Coronary artery (tissue), 2 donors: Measurements from ENCODE around the gene TIAL1.
"Not testable (repeated sequence)": the region's sequence is repeated elsewhere in the genome, so short reads cannot be mapped to it uniquely, and the experiment has no call there.

Experiments used
- DNase-seq: peaks from one replicate; pipeline ENCODE4 v3.0.0-alpha.2; 2017; ENCODE audit warnings: low spot score
- H3K27ac ChIP-seq, 2 donors: fragments of 200-600 bp; sonication (generic); one replicate each; pipeline ENCODE4 v1.5.1; 2016 to 2019
- H3K4me3 ChIP-seq: fragments of 200-600 bp; sonication (generic); 2 replicates; pipeline ENCODE4 v1.5.1; 2016; ENCODE audit warnings: mild to moderate bottlenecking, moderate library complexity
- CTCF ChIP-seq: fragments of 200-600 bp; sonication (generic); IDR thresholded peaks from one replicate; pipeline ENCODE4 v1.5.1; 2019; ENCODE audit warnings: antibody characterized with exemption

TIAL1 gene

GRCh38 chr10:119535837-119536507 lies 60.8 kb downstream of the TIAL1 start:
- TF ChIP-seq CTCF = no peak
- no peak for DNase-seq
- Histone ChIP-seq H3K27ac (peak overlapping the region in 1 of 2 donors; percentile 13), H3K4me3 (no peak overlapping the region)

- H3K27ac ChIP-seq = no peak overlapping the region
- H3K4me3 ChIP-seq = no peak overlapping the region
- DNase-seq = no peak
- no peak for TF ChIP-seq CTCF
Measured at GRCh38 chr10:119535305-119535704, 61.5 kb downstream of the TIAL1 start.

- TF ChIP-seq CTCF = no peak
- no peak for DNase-seq
- H3K4me3 ChIP-seq = no peak overlapping the region
- H3K27ac ChIP-seq = no peak overlapping the region
Measured at GRCh38 chr10:119533473-119533872, 63.3 kb downstream of the TIAL1 start.

GRCh38 chr10:119532791-119533190 lies 64.0 kb downstream of the TIAL1 start:
- H3K27ac ChIP-seq = peak overlapping the region in 1 of 2 donors; percentile 39
- H3K4me3 ChIP-seq, DNase-seq: not testable (repeated sequence)

GRCh38 chr10:119532251-119532650 lies 64.5 kb downstream of the TIAL1 start:
- not testable (repeated sequence) for DNase-seq, H3K4me3 ChIP-seq
- peak overlapping the region in 1 of 2 donors; percentile 39 for H3K27ac ChIP-seq

GRCh38 chr10:119531067-119531466 lies 65.7 kb downstream of the TIAL1 start:
- no peak overlapping the region for H3K4me3 ChIP-seq
- no peak for DNase-seq
- no peak overlapping the region for H3K27ac ChIP-seq
- no peak for TF ChIP-seq CTCF

GRCh38 chr10:119528663-119529237 lies 68.0 kb downstream of the TIAL1 start:
- not testable (repeated sequence) for DNase-seq, H3K27ac ChIP-seq, H3K4me3 ChIP-seq

- DNase-seq = no peak
- TF ChIP-seq CTCF = no peak
- H3K4me3 ChIP-seq = no peak overlapping the region
Measured at GRCh38 chr10:119526621-119527592, 69.9 kb downstream of the TIAL1 start.

More at GRCh38 chr10:119526621-119527592, 69.9 kb downstream of the TIAL1 start:
- no peak overlapping the region for H3K27ac ChIP-seq
